Measurements from ENCODE around the gene PLEKHH2. TPM values are rescaled to one million over a fixed set of nuclear protein-coding genes. Genes with fewer than 3 reads are reported as not detected.

PLEKHH2 gene
- total RNA-seq, 2 donors from 2014 or later: 5.0 to 5.3 TPM

GRCh38 chr2:43764086-43764705 lies 127.1 kb downstream of the PLEKHH2 start:
- no peaks in the 10 kb centered on the region for H3K36me3 Mint-ChIP-seq (ENCODE audit: low read depth)
- Histone ChIP-seq H3K9me3 (ENCODE audit: control insufficient read depth, low read length) (no peaks in the 10 kb centered on the region), H3K4me3 (ENCODE audit: low read length) (no peak overlapping the region), H3K4me1 (ENCODE audit: control insufficient read depth, insufficient read depth, low read length) (no peaks in the 10 kb centered on the region), H3K36me3 (ENCODE audit: control insufficient read depth, insufficient read depth, low read length) (no peaks in the 10 kb centered on the region), H3K27me3 (ENCODE audit: control insufficient read depth, insufficient read depth, low read length, poor library complexity, severe bottlenecking) (no peaks in the 10 kb centered on the region), H3K9ac (ENCODE audit: extremely low read depth, low read length, poor library complexity, severe bottlenecking) (no peak overlapping the region), H3K27ac (ENCODE audit: low read depth, low read length) (no peak overlapping the region)
- H3K4me1 Mint-ChIP-seq: no peaks in the 10 kb centered on the region
- DNase-seq: no peak
- no peaks in the 10 kb centered on the region for H3K9me3 Mint-ChIP-seq
- TF ChIP-seq CTCF (conservative IDR thresholded peaks at IDR 0.05): no peak
- WGBS, 2 experiments (ENCODE audit: insufficient coverage in 1 of 2, insufficient read length in 1 of 2): 80 to 83% methylated on average over 1 of the region's 1 CpG
- H3K4me3 Mint-ChIP-seq: no peak overlapping the region
- H3K27me3 Mint-ChIP-seq (ENCODE audit: insufficient read depth): no peaks in the 10 kb centered on the region
- no peak overlapping the region for H3K27ac Mint-ChIP-seq

- Mint-ChIP-seq H3K27me3 (ENCODE audit: insufficient read depth) (no peaks in the 10 kb centered on the region), H3K4me1 (no peaks in the 10 kb centered on the region), H3K36me3 (ENCODE audit: low read depth) (no peaks in the 10 kb centered on the region), H3K4me3 (no peak overlapping the region), H3K9me3 (no peaks in the 10 kb centered on the region), H3K27ac (no peak overlapping the region)
- Histone ChIP-seq H3K27ac (ENCODE audit: low read depth, low read length) (no peak overlapping the region), H3K36me3 (ENCODE audit: control insufficient read depth, insufficient read depth, low read length) (no peaks in the 10 kb centered on the region), H3K27me3 (ENCODE audit: control insufficient read depth, insufficient read depth, low read length, poor library complexity, severe bottlenecking) (no peaks in the 10 kb centered on the region), H3K9ac (ENCODE audit: extremely low read depth, low read length, poor library complexity, severe bottlenecking) (no peak overlapping the region), H3K9me3 (ENCODE audit: control insufficient read depth, low read length) (no peaks in the 10 kb centered on the region), H3K4me1 (ENCODE audit: control insufficient read depth, insufficient read depth, low read length) (no peaks in the 10 kb centered on the region), H3K4me3 (ENCODE audit: low read length) (no peak overlapping the region)
- DNase-seq: no peak
- TF ChIP-seq CTCF (conservative IDR thresholded peaks at IDR 0.05): no peak
- 94 to 95% methylated on average over 4 of the region's 4 CpGs for WGBS, 2 experiments (ENCODE audit: insufficient coverage in 1 of 2, insufficient read length in 1 of 2)
Observed at GRCh38 chr2:43766006-43766405, 128.9 kb downstream of the PLEKHH2 start.

- peak within 1 kb of the TSS; percentile 96 for H3K9ac ChIP-seq (ENCODE audit: extremely low read depth, low read length, poor library complexity, severe bottlenecking)
- no peaks in the 10 kb centered on the region for H3K27me3 ChIP-seq (ENCODE audit: control insufficient read depth, insufficient read depth, low read length, poor library complexity, severe bottlenecking)
- H3K36me3 ChIP-seq (ENCODE audit: control insufficient read depth, insufficient read depth, low read length): peaks cover 3% of the 10 kb centered on the region
- peaks cover 3% of the 10 kb centered on the region for H3K4me1 Mint-ChIP-seq
- no peaks in the 10 kb centered on the region for H3K4me1 ChIP-seq (ENCODE audit: control insufficient read depth, insufficient read depth, low read length)
- H3K9me3 ChIP-seq (ENCODE audit: control insufficient read depth, low read length): no peaks in the 10 kb centered on the region
- peak; percentile 97 for DNase-seq
- peak within 1 kb of the TSS; percentile 78 for H3K4me3 Mint-ChIP-seq
- no peaks in the 10 kb centered on the region for H3K9me3 Mint-ChIP-seq
- H3K4me3 ChIP-seq (ENCODE audit: low read length): peak within 1 kb of the TSS; percentile 98
- peak within 1 kb of the TSS; percentile 45 for H3K27ac ChIP-seq (ENCODE audit: low read depth, low read length)
- TF ChIP-seq CTCF (conservative IDR thresholded peaks at IDR 0.05): no peak
- peak within 1 kb of the TSS; percentile 99 for H3K27ac Mint-ChIP-seq
- 0 to 2% methylated on average over 16 to 30 of the region's 31 CpGs for WGBS, 2 experiments (ENCODE audit: insufficient coverage in 1 of 2, insufficient read length in 1 of 2)
- H3K36me3 Mint-ChIP-seq (ENCODE audit: low read depth): no peaks in the 10 kb centered on the region
- no peaks in the 10 kb centered on the region for H3K27me3 Mint-ChIP-seq (ENCODE audit: insufficient read depth)
Observed at GRCh38 chr2:43773876-43774613, 137.0 kb downstream of the PLEKHH2 start, which contains the start of gene DYNC2LI1. DYNC2LI1 (plus strand) TSS chr2:43774039; CDS start chr2:43774139, 100 bp downstream.

Data from endodermal cell (in vitro differentiated cells).